ENCODE measurements around the gene FRA10AC1. TPM values are rescaled to one million over a fixed set of nuclear protein-coding genes. Genes with fewer than 3 reads are reported as not detected.
A peak's percentile ranks its signal among the peaks of the same experiment; 100 is the strongest.

FRA10AC1 gene
- polyA plus RNA-seq, 10 donors: 18.3 to 35.4 (median 23.8) TPM

DNA sequence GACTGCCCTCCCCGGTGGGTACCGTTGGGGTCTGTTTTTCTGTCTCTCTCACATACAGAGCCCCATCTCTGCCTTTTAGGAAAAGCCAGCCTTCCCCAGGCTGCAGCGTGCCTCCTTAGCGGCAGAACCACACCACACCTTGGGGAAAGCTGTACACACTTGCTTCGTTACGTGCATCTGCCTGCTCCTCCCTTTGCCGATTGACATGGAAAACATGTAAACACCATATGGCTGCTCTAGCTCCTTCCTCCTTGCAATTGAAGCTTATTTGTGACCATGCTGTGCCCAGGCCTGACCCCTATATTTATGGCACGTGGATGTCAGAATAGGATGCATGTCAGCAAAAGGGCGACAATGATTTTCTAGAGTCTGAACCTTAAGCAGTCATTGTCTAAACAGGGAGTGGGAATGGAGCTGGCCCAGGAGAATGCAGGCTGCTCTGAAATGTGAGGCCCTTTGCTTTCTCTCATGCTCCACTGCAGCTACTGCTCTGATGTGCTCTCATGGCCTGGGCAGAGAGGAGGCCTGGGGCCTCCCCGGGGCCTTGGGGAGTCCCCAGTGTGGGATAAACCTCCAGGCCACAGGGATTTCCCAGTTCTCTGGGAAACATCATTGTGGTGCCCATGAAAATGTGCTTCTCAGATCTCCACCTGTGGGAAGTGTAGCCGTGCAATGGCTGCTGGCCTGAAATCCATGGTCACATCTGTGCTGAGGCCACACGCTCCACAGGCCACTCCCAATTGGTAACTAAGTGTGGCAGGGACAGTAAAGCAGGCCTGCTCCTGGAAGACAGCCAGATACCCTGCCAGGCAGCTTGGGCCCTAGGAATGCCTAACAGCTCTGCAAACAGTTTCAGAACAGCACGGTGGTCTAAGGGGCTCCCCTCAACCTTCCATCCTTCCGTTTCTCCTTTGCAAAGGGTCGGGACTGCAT lies 71.5 kb downstream of the FRA10AC1 start:
- peak in 1 of 3 donors; percentile 19 for DNase-seq

DNA sequence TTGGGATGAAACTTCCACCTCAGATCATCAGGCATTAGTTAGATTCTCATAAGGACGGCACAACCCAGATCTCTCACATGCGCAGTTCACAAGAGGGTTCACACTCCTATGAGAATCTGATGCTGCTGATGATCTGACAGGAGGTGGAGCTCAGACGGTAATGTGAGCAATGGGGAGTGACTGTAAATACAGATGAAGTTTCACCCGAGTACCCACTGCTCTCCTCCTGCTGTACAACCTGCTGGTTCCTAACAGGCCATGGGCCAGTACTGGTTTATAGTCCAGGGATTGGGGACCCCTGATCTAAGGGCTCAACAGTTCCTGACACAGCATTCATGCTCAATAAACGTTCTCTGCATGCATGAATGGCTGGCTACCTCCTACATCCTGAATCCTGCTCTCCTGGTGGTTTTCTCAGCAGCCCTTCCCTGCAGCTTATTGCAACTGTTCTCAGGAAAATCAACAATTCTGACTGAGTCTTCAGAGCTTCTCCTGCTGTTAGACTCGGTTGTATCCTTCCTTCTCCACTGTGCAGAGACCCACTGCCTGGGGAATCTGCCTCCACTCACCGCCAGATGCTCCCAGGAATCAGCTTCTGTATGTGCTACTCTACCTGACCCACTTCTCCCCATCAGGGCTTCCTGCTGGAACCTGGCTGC lies 72.6 kb downstream of the FRA10AC1 start:
- no peak for DNase-seq

- no peak for DNase-seq
These were observed 73.5 kb downstream of the FRA10AC1 start for GRCh38 chr10:93628858-93629257.

GRCh38 chr10:93622942-93623341 lies 79.5 kb downstream of the FRA10AC1 start:
- DNase-seq: no peak

DNA sequence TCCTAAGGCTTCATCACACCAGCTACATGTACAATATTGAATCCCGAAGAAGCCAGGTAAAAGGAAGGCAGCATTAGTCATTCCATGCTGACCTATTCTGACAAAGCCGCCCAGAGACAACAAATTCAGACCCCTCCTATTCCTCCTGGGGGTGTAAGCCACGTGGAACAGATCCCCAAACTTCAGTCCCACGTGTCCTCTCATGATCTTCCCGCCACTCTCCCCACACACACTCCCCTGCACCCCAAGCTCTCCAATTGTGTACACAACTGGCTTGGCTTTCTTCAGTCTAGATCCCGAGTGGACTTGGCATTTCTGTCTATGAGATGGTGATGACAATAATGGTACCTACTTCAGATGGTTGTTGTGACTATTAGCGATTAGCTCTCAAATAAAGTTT lies 81.5 kb downstream of the FRA10AC1 start:
- no peak for DNase-seq

Other genes starting within 250 kb of the FRA10AC1 start
- gene MYOF, start 220.3 kb downstream of the FRA10AC1 start, polyA plus RNA-seq (ENCODE audit: insufficient read length in 10 of 10): 10 to 100 TPM; 41.5 to 94.2 (median 59.9) TPM
- gene CEP55, start 206.0 kb downstream of the FRA10AC1 start, polyA plus RNA-seq (ENCODE audit: insufficient read length in 10 of 10): 10 to 100 TPM in 2 of 10 donors, 1 to 10 TPM in 8; 7.1 to 13.7 (median 9.3) TPM
- under 1 TPM in 2 of 10 donors, not detected in 8; 0.08 to 0.10 TPM for gene FFAR4, start 135.9 kb downstream of the FRA10AC1 start, polyA plus RNA-seq (ENCODE audit: insufficient read length in 10 of 10)
- 1 to 10 TPM in 7 of 10 donors, under 1 TPM in 3; 0.69 to 4.9 (median 1.5) TPM for gene RBP4, start 101.4 kb downstream of the FRA10AC1 start, polyA plus RNA-seq (ENCODE audit: insufficient read length in 10 of 10)
- 1 to 10 TPM in 4 of 10 donors, under 1 TPM in 6; 0.12 to 3.2 (median 0.71) TPM for gene PDE6C, start 90.1 kb downstream of the FRA10AC1 start, polyA plus RNA-seq (ENCODE audit: insufficient read length in 10 of 10)
- gene LGI1, start 55.3 kb upstream of the FRA10AC1 start, polyA plus RNA-seq (ENCODE audit: insufficient read length in 10 of 10): 10 to 100 TPM; 20.5 to 55.2 (median 32.9) TPM
- 1 to 10 TPM; 3.4 to 6.2 (median 4.4) TPM for gene SLC35G1, start 191.4 kb upstream of the FRA10AC1 start, polyA plus RNA-seq (ENCODE audit: insufficient read length in 10 of 10)

Data from muscle of back (tissue), 11 donors.